Subcutaneous adipose tissue (tissue), 4 donors: ENCODE measurements around the gene SYNGR3. TPM values are rescaled to one million over a fixed set of nuclear protein-coding genes. Genes with fewer than 3 reads are reported as not detected.

ENCODE experiments used
- total RNA-seq, 4 donors: library from RNA; depleted of rRNA; stranded (reverse); fragments of >200 nt; gene quantifications; one replicate each; pipeline ENCODE4 v1.1.0, GENCODE V29; 2016
- TF ChIP-seq, protein P1 (sequence below): fragments of 450-650 bp; IDR thresholded peaks from one replicate; pipeline ENCODE4 v1.5.1; 2016; ENCODE audit warnings: low read depth, mild to moderate bottlenecking, control low read depth, antibody characterized with exemption, moderate library complexity

SYNGR3 gene
- total RNA-seq, 4 donors from 2014 or later, result not detected

DNA sequence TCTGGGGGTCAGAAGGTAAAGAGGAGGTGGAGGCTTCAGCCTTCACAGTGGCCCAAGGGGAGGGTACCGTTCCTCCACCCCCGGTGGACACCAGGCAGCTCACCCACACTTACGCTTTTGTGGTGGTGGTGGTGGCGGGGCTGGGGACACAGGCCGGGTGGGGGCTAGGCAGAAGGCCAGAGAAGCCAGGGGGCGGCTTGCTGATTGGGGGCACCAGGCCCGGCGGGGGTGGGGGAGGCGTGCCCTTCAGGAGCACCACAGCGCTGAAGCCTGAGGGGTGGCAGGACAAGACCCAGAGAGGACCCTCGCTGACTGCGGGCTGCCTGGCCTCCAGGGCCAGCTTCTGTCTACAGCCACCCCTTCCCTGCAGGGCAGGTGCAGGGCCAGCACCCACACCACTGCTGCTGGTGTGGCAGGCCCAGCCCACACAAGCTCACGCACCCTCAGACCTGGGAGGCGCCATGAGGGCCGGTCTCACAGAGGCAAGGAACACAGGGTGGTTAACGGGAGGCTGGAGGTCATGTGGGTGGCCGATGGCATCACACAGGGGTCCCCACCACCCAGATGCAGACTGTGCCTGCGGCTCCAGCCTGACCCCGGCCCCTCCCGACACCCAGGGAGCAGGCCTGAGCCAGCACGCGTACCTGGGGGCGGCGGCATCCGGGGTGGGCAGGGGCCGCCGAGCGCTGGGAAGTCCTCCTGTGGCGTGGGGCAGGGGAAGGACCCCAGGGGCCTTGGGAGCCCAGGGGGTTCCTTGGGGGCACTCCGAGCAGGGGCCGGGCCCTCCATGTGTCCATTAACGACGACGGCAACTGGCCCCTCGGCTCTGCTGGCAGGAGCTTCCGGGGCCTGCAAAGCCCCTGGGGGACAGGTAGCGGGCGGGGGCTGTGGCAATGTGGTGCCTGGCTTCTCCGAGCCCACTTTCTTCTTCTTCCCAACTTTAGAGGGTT is 9.4 kb downstream of the SYNGR3 start:
- TF ChIP-seq, protein P1, sequence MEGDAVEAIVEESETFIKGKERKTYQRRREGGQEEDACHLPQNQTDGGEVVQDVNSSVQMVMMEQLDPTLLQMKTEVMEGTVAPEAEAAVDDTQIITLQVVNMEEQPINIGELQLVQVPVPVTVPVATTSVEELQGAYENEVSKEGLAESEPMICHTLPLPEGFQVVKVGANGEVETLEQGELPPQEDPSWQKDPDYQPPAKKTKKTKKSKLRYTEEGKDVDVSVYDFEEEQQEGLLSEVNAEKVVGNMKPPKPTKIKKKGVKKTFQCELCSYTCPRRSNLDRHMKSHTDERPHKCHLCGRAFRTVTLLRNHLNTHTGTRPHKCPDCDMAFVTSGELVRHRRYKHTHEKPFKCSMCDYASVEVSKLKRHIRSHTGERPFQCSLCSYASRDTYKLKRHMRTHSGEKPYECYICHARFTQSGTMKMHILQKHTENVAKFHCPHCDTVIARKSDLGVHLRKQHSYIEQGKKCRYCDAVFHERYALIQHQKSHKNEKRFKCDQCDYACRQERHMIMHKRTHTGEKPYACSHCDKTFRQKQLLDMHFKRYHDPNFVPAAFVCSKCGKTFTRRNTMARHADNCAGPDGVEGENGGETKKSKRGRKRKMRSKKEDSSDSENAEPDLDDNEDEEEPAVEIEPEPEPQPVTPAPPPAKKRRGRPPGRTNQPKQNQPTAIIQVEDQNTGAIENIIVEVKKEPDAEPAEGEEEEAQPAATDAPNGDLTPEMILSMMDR, result no peak

DNA sequence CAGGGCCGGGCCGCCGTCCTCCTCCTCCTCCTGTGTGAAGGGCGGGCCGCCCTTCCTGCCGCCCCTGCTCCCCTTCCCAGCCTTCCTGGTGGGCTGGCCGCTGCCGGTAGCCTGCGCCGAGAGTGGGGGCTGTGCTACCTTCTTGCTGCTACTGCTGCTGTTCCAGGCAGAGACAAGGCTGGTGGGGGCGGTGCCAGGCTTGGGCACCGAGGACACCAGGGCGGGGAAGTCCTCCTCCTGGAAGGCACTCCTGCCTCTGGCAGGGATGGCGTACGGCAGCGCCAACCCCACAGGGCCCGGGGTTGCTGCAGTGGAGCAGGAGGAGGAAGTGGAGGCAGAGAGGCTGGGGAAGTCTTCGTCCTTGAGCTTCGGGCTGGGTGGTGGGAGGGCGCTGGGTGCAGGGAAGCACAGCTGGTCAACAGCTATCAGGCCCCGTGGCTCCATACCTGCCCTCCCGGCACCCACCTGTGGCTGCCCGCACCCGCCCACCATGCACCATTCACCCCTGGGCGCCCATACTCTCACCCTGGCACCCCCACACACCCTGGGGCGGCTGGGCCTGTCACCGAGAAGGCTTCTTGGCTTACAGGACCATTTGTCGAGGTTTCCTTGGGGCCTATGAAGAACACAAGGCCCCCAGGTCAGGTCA is 10.2 kb downstream of the SYNGR3 start:
- TF ChIP-seq, protein P1, result no peak

DNA sequence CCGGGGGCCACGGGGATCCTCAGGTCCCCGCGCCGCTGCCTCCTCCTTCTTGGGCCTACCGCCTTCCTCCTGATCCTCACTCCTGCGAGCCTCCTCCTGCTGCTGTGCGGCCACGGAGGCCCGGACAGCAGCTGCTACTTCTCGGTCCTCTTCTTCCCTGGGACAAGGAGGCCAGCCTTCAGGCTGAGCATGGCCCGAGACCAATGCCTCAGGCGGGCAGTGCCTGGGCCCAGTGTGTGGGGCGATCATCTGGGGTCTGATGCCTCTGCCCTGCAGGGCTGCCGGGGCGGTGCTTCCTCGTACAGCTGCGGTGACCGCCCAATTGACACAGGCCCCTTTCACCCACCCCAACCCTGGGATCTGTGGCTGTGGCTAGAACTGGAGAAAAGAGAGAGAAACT is 11.3 kb downstream of the SYNGR3 start:
- TF ChIP-seq, protein P1, result no peak

DNA sequence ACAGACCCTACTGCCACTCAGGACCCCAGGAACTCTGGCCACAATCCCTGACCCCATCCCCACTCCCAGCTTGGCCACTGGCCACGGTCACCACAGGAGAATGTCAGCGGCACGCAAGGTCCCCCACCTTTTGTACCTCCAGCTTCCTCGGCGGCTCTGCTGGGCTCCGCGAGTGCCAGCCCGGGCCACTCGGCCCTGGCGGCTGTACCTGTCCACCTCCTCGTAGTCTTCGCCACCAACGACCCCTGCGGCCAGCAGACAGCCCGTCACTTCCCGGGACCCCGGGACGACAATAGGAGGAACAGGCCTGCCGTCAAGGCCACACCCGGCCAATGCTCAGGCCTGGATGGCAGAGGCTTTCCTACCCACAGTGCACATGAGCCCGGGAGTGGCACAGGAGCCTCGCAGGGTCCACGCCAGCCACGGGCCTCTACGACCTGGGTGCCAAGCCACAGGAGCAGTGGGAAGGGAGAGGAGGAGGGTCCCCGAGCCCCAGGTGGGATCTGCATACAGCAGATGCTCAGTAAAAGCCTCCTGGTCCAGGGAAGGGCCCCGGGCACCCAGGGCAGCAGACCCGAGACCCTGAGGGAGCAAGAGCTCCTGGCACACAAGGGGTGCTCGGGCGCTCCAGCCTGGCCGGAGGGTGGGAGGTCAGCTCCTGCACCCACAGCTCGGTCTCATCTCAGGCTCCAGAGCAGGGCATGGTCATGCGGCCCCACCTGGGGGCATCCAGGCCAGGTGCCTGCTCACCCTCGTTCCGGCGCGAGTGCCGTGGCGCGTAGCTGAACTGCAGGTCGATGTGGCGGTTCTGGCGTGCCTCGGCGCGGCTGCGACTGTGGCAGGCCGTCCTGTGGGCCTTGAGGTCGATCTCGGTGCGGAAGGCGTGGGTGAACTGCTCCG is 11.9 kb downstream of the SYNGR3 start:
- TF ChIP-seq, protein P1, result no peak

DNA sequence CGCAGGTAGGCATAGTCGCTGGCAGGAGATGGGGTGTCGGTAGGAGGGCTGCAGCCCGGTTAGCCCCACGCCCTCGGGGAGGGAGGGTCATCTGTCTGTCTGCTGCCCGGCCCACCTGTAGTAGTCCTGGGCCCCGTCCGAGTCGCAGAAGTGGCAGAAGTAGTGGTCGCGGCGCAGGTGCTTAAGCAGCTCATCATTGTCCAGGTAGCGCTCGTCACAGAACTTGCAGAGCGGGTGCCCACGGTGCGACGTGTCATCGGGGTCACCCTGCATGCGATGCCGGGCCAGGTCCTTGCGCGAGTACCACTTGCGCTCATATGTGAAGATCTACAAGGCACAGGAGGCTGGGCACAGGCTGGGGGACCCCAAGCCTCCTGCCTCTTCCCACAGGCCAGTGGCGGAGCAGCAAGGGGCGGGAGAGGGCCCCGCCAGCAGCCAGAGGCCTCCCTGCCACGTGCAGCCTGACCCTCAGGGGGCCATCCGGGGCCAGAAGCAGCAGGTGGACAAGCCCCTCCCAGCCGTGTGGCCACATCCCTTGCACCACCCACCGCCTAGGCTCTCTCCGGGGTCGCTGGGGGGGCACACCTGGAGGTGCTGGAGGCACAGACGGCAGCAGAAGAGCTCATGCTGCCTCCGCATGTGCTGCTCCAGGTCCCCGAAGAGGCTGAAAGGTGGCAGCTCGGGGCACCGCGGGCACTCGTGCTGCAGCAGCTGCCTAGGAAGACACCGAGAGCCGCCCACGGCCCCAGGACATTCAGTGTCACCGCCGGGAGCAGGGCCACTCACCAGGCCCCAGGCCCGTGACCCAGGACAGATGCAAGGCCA is 12.8 kb downstream of the SYNGR3 start:
- TF ChIP-seq, protein P1, result no peak

DNA sequence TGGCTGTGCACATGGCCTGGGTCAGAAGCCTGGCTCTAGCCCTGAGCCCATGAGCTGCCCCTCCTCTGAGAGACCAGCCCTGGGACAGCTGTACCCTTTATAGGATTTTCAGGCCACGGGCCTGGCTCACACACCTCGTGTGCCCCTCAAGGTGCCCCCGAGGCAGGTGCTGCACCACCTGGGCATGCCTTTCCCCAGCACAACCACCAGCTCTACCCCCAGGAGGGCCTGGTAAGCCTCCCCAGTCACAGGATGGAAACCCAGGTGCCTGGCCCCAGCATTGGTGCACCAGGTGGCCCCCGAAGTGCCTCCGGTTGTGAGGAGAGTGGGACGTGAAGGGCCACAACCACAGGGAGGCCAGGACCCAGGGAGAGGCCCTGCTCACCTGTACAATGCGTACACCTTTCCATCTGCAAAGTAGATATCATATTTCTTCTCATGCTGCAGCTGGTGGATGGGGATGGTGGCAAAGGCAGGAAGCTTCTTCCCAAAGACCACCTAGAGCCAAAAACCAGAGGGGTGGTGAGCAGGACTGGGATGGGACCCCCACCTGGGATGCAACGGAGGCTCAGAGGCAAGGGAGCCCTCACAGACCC is 13.6 kb downstream of the SYNGR3 start:
- TF ChIP-seq, protein P1, result no peak
